ENCODE data around the gene TMEM184B. TPM values are rescaled to one million over a fixed set of nuclear protein-coding genes. Genes with fewer than 3 reads are reported as not detected.

TMEM184B gene
- total and polyA plus RNA-seq, 4 donors = 7.5 to 12.6 (median 9.9) TPM

DNA sequence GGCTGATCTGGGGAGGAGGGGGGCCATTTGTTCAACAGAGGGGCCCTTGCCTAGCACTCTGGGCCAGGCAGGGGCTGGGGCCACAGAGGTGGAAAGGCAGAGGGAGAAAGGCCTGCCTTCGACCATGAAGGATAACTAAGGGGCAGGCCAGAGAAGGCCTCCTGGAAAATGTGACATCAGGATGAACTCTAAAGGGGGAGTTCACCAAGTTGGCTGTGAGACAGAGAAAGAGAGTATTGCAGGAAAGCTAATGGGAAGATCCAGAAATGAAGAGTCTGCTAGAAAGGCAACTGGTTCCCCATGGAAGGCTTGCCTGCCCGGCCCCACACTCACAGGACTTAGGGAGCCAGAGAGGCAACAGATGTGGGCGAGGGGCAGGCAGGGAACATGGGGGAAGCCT is 28.1 kb upstream of the TMEM184B start:
- Histone ChIP-seq H3K27ac (ENCODE audit: low read depth in 1 of 2, low read length in 2 of 2) (peak overlapping the region in 1 of 2 donors; percentile 12), H3K9ac (ENCODE audit: low read depth in 1 of 2, low read length in 2 of 2) (no peak overlapping the region), H3K9me3 (ENCODE audit: control insufficient read depth in 4 of 4, low read length in 3 of 4) (no peaks in the 10 kb centered on the region), H3K4me1 (ENCODE audit: control insufficient read depth in 4 of 4, insufficient read depth in 4 of 4, low read length in 3 of 4) (peaks cover 0 to 17% (median 12%) of the 10 kb centered on the region in 4 donors), H3K27me3 (ENCODE audit: control insufficient read depth in 4 of 4, insufficient read depth in 4 of 4, low read length in 3 of 4) (no peaks in the 10 kb centered on the region), H3K36me3 (ENCODE audit: control insufficient read depth in 4 of 4, insufficient read depth in 3 of 4, low read depth in 1 of 4, low read length in 3 of 4) (peaks cover 0 to 42% (median 6%) of the 10 kb centered on the region in 4 donors), H3K4me3 (ENCODE audit: low read depth in 1 of 3, low read length in 3 of 3) (no peak overlapping the region)
- 94% methylated on average over 3 of the region's 3 CpGs for WGBS
- no peak for TF ChIP-seq SP1 (IDR thresholded peaks at IDR 0.05)
- no peak for TF ChIP-seq NR2F2 (IDR thresholded peaks at IDR 0.05)
- TF ChIP-seq FOXA2 (IDR thresholded peaks at IDR 0.05) = no peak
- TF ChIP-seq HNF4G (IDR thresholded peaks at IDR 0.05) = no peak
- TF ChIP-seq, protein P1, sequence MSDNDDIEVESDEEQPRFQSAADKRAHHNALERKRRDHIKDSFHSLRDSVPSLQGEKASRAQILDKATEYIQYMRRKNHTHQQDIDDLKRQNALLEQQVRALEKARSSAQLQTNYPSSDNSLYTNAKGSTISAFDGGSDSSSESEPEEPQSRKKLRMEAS (IDR thresholded peaks at IDR 0.05) = no peak
- TF ChIP-seq RXRA (IDR thresholded peaks at IDR 0.05) = peak in 1 of 2 donors; percentile 6
- TF ChIP-seq EGR1 (IDR thresholded peaks at IDR 0.05; ENCODE audit: low read depth in 2 of 2) = no peak
- no peak for DNase-seq (ENCODE audit: low spot score)

DNA sequence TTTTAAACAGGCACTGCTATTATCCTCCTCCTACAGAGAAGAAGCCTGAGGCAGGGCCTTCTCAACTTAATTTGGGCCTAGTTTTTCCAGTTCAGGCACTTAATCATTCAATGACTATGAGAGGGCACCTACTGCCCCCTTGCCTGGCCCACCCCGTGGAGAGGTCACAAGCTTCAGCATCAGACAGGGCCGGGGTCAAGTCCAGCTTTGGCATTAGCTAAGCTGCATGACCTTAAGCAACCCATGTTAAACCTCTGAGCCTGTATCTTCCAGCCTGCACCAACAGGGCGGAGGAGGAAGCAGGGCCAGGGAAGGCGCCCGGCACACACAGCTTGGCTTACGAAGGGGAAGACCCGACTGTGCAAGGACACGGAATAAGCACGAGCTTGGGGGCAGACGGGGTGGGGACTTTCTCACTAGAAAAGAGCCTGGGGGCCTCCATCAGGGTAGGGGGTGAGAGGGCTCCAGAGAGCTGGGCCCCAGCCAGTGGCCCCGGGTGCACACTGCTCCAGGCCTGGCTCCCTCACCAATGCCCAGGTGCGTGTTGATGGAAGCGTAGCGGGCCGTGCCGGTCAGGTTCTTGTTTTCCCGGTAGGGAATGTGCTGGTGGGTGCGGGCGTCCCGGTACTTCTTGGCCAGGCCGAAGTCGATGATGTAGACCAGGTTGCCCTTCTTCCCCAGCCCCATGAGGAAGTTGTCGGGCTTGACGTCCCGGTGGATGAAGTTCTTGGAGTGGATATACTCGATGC is 27.6 kb upstream of the TMEM184B start:
- WGBS = 86% methylated on average over 26 of the region's 26 CpGs
- Histone ChIP-seq H3K9ac (ENCODE audit: low read depth in 1 of 2, low read length in 2 of 2) (no peak overlapping the region), H3K27me3 (ENCODE audit: control insufficient read depth in 4 of 4, insufficient read depth in 4 of 4, low read length in 3 of 4) (no peaks in the 10 kb centered on the region), H3K9me3 (ENCODE audit: control insufficient read depth in 4 of 4, low read length in 3 of 4) (no peaks in the 10 kb centered on the region), H3K36me3 (ENCODE audit: control insufficient read depth in 4 of 4, insufficient read depth in 3 of 4, low read depth in 1 of 4, low read length in 3 of 4) (peaks cover 0 to 47% (median 6%) of the 10 kb centered on the region in 4 donors), H3K4me1 (ENCODE audit: control insufficient read depth in 4 of 4, insufficient read depth in 4 of 4, low read length in 3 of 4) (peaks cover 0 to 15% (median 12%) of the 10 kb centered on the region in 4 donors), H3K4me3 (ENCODE audit: low read depth in 1 of 3, low read length in 3 of 3) (no peak overlapping the region), H3K27ac (ENCODE audit: low read depth in 1 of 2, low read length in 2 of 2) (peak overlapping the region in 1 of 2 donors; percentile 12)
- TF ChIP-seq HNF4G (IDR thresholded peaks at IDR 0.05) (no peak), RXRA (IDR thresholded peaks at IDR 0.05) (peak in 1 of 2 donors; percentile 20)
- no peak for DNase-seq (ENCODE audit: low spot score)

DNA sequence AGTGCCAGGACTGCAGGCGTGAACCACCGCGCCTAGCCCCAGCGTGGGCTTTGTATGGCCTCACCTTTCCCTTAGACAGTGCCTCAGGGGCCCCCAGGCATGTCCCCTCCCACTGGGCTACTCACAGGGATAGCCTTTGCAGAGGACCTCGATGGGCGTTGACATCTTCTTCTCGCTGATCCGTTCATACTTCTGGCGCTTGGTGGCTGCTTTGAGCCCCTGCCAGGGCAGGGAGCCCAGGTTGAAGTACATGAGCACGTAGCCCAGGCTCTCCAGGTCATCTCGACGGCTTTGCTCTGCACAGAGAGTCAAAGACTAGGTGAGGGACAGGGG is 26.9 kb upstream of the TMEM184B start:
- peaks cover 0 to 47% (median 6%) of the 10 kb centered on the region in 4 donors for H3K36me3 ChIP-seq (ENCODE audit: control insufficient read depth in 4 of 4, insufficient read depth in 3 of 4, low read depth in 1 of 4, low read length in 3 of 4)
- peaks cover 0 to 15% (median 12%) of the 10 kb centered on the region in 4 donors for H3K4me1 ChIP-seq (ENCODE audit: control insufficient read depth in 4 of 4, insufficient read depth in 4 of 4, low read length in 3 of 4)
- H3K4me3 ChIP-seq (ENCODE audit: low read depth in 1 of 3, low read length in 3 of 3) = no peak overlapping the region
- no peak overlapping the region for H3K27ac ChIP-seq (ENCODE audit: low read depth in 1 of 2, low read length in 2 of 2)
- no peaks in the 10 kb centered on the region for H3K27me3 ChIP-seq (ENCODE audit: control insufficient read depth in 4 of 4, insufficient read depth in 4 of 4, low read length in 3 of 4)
- WGBS = 61% methylated on average over 12 of the region's 12 CpGs
- no peak for TF ChIP-seq TAF1 (conservative IDR thresholded peaks at IDR 0.05)
- TF ChIP-seq RXRA (IDR thresholded peaks at IDR 0.05) = no peak
- TF ChIP-seq, protein P1 (IDR thresholded peaks at IDR 0.05) = no peak
- TF ChIP-seq SP1 (IDR thresholded peaks at IDR 0.05) = no peak
- TF ChIP-seq HNF4G (IDR thresholded peaks at IDR 0.05) = no peak
- TF ChIP-seq, protein P2, sequence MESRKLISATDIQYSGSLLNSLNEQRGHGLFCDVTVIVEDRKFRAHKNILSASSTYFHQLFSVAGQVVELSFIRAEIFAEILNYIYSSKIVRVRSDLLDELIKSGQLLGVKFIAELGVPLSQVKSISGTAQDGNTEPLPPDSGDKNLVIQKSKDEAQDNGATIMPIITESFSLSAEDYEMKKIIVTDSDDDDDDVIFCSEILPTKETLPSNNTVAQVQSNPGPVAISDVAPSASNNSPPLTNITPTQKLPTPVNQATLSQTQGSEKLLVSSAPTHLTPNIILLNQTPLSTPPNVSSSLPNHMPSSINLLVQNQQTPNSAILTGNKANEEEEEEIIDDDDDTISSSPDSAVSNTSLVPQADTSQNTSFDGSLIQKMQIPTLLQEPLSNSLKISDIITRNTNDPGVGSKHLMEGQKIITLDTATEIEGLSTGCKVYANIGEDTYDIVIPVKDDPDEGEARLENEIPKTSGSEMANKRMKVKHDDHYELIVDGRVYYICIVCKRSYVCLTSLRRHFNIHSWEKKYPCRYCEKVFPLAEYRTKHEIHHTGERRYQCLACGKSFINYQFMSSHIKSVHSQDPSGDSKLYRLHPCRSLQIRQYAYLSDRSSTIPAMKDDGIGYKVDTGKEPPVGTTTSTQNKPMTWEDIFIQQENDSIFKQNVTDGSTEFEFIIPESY (IDR thresholded peaks at IDR 0.05) = no peak
- no peak for TF ChIP-seq EGR1 (IDR thresholded peaks at IDR 0.05; ENCODE audit: low read depth in 2 of 2)
- TF ChIP-seq, protein P3, sequence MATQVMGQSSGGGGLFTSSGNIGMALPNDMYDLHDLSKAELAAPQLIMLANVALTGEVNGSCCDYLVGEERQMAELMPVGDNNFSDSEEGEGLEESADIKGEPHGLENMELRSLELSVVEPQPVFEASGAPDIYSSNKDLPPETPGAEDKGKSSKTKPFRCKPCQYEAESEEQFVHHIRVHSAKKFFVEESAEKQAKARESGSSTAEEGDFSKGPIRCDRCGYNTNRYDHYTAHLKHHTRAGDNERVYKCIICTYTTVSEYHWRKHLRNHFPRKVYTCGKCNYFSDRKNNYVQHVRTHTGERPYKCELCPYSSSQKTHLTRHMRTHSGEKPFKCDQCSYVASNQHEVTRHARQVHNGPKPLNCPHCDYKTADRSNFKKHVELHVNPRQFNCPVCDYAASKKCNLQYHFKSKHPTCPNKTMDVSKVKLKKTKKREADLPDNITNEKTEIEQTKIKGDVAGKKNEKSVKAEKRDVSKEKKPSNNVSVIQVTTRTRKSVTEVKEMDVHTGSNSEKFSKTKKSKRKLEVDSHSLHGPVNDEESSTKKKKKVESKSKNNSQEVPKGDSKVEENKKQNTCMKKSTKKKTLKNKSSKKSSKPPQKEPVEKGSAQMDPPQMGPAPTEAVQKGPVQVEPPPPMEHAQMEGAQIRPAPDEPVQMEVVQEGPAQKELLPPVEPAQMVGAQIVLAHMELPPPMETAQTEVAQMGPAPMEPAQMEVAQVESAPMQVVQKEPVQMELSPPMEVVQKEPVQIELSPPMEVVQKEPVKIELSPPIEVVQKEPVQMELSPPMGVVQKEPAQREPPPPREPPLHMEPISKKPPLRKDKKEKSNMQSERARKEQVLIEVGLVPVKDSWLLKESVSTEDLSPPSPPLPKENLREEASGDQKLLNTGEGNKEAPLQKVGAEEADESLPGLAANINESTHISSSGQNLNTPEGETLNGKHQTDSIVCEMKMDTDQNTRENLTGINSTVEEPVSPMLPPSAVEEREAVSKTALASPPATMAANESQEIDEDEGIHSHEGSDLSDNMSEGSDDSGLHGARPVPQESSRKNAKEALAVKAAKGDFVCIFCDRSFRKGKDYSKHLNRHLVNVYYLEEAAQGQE (IDR thresholded peaks at IDR 0.05) = no peak
- no peak for TF ChIP-seq JUND (IDR thresholded peaks at IDR 0.05)
- TF ChIP-seq NR2F2 (IDR thresholded peaks at IDR 0.05) = no peak
- TF ChIP-seq, protein P4, sequence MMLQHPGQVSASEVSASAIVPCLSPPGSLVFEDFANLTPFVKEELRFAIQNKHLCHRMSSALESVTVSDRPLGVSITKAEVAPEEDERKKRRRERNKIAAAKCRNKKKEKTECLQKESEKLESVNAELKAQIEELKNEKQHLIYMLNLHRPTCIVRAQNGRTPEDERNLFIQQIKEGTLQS (IDR thresholded peaks at IDR 0.05) = no peak
- no peak for TF ChIP-seq HNF4A (conservative IDR thresholded peaks at IDR 0.05)
- TF ChIP-seq, protein P5, sequence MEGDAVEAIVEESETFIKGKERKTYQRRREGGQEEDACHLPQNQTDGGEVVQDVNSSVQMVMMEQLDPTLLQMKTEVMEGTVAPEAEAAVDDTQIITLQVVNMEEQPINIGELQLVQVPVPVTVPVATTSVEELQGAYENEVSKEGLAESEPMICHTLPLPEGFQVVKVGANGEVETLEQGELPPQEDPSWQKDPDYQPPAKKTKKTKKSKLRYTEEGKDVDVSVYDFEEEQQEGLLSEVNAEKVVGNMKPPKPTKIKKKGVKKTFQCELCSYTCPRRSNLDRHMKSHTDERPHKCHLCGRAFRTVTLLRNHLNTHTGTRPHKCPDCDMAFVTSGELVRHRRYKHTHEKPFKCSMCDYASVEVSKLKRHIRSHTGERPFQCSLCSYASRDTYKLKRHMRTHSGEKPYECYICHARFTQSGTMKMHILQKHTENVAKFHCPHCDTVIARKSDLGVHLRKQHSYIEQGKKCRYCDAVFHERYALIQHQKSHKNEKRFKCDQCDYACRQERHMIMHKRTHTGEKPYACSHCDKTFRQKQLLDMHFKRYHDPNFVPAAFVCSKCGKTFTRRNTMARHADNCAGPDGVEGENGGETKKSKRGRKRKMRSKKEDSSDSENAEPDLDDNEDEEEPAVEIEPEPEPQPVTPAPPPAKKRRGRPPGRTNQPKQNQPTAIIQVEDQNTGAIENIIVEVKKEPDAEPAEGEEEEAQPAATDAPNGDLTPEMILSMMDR (IDR thresholded peaks at IDR 0.05; ENCODE audit: low read depth, low read length, missing input control) = no peak
- no peak for TF ChIP-seq RAD21 (IDR thresholded peaks at IDR 0.05)
- TF ChIP-seq FOXA2 (IDR thresholded peaks at IDR 0.05) = no peak
- TF ChIP-seq FOXA1 (IDR thresholded peaks at IDR 0.05) = no peak
- no peak for TF ChIP-seq YY1 (IDR thresholded peaks at IDR 0.05)
- DNase-seq (ENCODE audit: low spot score) = no peak
- no peak overlapping the region for H3K9ac ChIP-seq (ENCODE audit: low read depth in 1 of 2, low read length in 2 of 2)
- no peaks in the 10 kb centered on the region for H3K9me3 ChIP-seq (ENCODE audit: control insufficient read depth in 4 of 4, low read length in 3 of 4)

Data from liver (tissue), 9 donors.